ENCODE results near the gene MGAT4A. TPM values are rescaled to one million over a fixed set of nuclear protein-coding genes. Genes with fewer than 3 reads are reported as not detected.

Gene MGAT4A
- total and polyA plus RNA-seq, 12 donors = 4.6 to 33.0 (median 18.6) TPM

GRCh38 chr2:98771264-98771663, 40.3 kb upstream of the MGAT4A start:
- Histone ChIP-seq H3K36me3 (no peaks in the 10 kb centered on the region), H3K27me3 (peaks cover 0 to 7% (median 0%) of the 10 kb centered on the region in 7 donors), H3K27ac (peak overlapping the region in 1 of 10 donors; percentile 85), H3K4me1 (peaks cover 0 to 67% (median 12%) of the 10 kb centered on the region in 9 donors), H3K9me3 (no peaks in the 10 kb centered on the region), H3K4me3 (peak overlapping the region in 1 of 10 donors; percentile 42)
- DNase-seq = no peak
- no peak for TF ChIP-seq CTCF (IDR thresholded peaks at IDR 0.05)
- 86 to 91% methylated on average over 2 of the region's 2 CpGs for WGBS, 2 donors
- intact Hi-C loops (cut with DNase I) = no loop called here
- no peak for ATAC-seq

- 74 to 77% methylated on average over 14 of the region's 14 CpGs for WGBS, 2 donors
Observed at GRCh38 chr2:98769784-98770183, 38.9 kb upstream of the MGAT4A start.

GRCh38 chr2:98769114-98769476, 38.2 kb upstream of the MGAT4A start:
- no peak for ATAC-seq
- 90 to 93% methylated on average over 6 of the region's 6 CpGs for WGBS, 2 donors
- H3K36me3 ChIP-seq = no peaks in the 10 kb centered on the region
- TF ChIP-seq CTCF (IDR thresholded peaks at IDR 0.05) = no peak
- peaks cover 0 to 7% (median 0%) of the 10 kb centered on the region in 7 donors for H3K27me3 ChIP-seq
- H3K9me3 ChIP-seq = no peaks in the 10 kb centered on the region
- DNase-seq = no peak
- H3K27ac ChIP-seq = peak overlapping the region in 1 of 10 donors; percentile 57
- H3K4me3 ChIP-seq = no peak overlapping the region
- peaks cover 0 to 86% (median 12%) of the 10 kb centered on the region in 9 donors for H3K4me1 ChIP-seq
- intact Hi-C loops (cut with DNase I) = no loop called here

More at GRCh38 chr2:98769784-98770183, 38.9 kb upstream of the MGAT4A start:
- intact Hi-C loops (cut with DNase I) = no loop called here
- Histone ChIP-seq H3K4me1 (peaks cover 0 to 80% (median 12%) of the 10 kb centered on the region in 9 donors), H3K9me3 (no peaks in the 10 kb centered on the region), H3K4me3 (peak overlapping the region in 1 of 10 donors; percentile 12), H3K27me3 (peaks cover 0 to 7% (median 0%) of the 10 kb centered on the region in 7 donors), H3K36me3 (no peaks in the 10 kb centered on the region), H3K27ac (peak overlapping the region in 1 of 10 donors; percentile 57)
- DNase-seq (no peak), ATAC-seq (no peak)
- no peak for TF ChIP-seq CTCF (IDR thresholded peaks at IDR 0.05)

- WGBS, 2 donors = 62 to 71% methylated on average over 7 of the region's 7 CpGs
- H3K36me3 ChIP-seq = no peaks in the 10 kb centered on the region
- H3K27me3 ChIP-seq = peaks cover 0 to 5% (median 0%) of the 10 kb centered on the region in 7 donors
- peak overlapping the region in 1 of 10 donors; percentile 57 for H3K27ac ChIP-seq
- intact Hi-C loops (cut with DNase I) = no loop called here
- no peak for DNase-seq
- peak overlapping the region in 1 of 10 donors; percentile 12 for H3K4me3 ChIP-seq
- H3K9me3 ChIP-seq = no peaks in the 10 kb centered on the region
- no peak for TF ChIP-seq CTCF (IDR thresholded peaks at IDR 0.05)
- H3K4me1 ChIP-seq = peaks cover 0 to 90% (median 12%) of the 10 kb centered on the region in 9 donors
- peak in 7 of 8 donors; percentile 28 to 50 (median 43) for ATAC-seq
Observed at GRCh38 chr2:98768384-98769113, 37.6 kb upstream of the MGAT4A start.

Measured in heart right ventricle (tissue), 16 donors.